K562 (cell line): ENCODE results near the gene SDE2. TPM values are rescaled to one million over a fixed set of nuclear protein-coding genes. Genes with fewer than 3 reads are reported as not detected.

Source experiments
- ARID1B ChIP-seq: fragments of 450-650 bp; IDR thresholded peaks from 2 replicates; pipeline ENCODE4 v1.6.1; 2016; ENCODE audit warnings: antibody characterized with exemption, mild to moderate bottlenecking, inconsistent platforms
- CHD4 ChIP-seq: fragments of 200-600 bp; sonication (generic); IDR thresholded peaks from 3 replicates; pipeline ENCODE4 v1.6.1; 2012; ENCODE audit warnings: low read depth, mild to moderate bottlenecking, mixed read lengths, low read length, inconsistent platforms; ENCODE audit not compliant: insufficient read depth, insufficient replicate concordance, poor library complexity, severe bottlenecking
- PHB2 ChIP-seq: fragments of 450-650 bp; IDR thresholded peaks from 2 replicates; pipeline ENCODE4 v1.6.1; 2017; ENCODE audit warnings: low read depth
- POLR2H ChIP-seq: IDR thresholded peaks from 2 replicates; pipeline ENCODE4 v1.6.1; 2016; ENCODE audit warnings: missing genetic modification characterization, low read depth, mild to moderate bottlenecking, control low read depth, missing compliant biosample characterization, moderate library complexity
- PRPF4 ChIP-seq: fragments of 200-400 bp; formaldehyde crosslinking; IDR thresholded peaks from one replicate; pipeline ENCODE4 v1.6.1; 2017; ENCODE audit warnings: low read length, low read depth, mild to moderate bottlenecking; ENCODE audit not compliant: insufficient read depth, poor library complexity, severe bottlenecking
- SIN3A ChIP-seq, 2 experiments: fragments of 150-350 bp in 1 of 2; IDR thresholded peaks; 2 replicates each; pipeline ENCODE4 v1.6.1; 2011 to 2016; ENCODE audit warnings: borderline replicate concordance in 2 of 2, low read depth in 2 of 2, low read length in 2 of 2, mild to moderate bottlenecking in 2 of 2, moderate library complexity in 2 of 2; ENCODE audit not compliant: control insufficient read depth in 1 of 2
- ZC3H8 ChIP-seq: fragments of 450-650 bp; IDR thresholded peaks from 2 replicates; pipeline ENCODE4 v1.6.1; 2017
- ZFPM2 ChIP-seq: fragments of 250-450 bp; sonication (Bioruptor Pico); IDR thresholded peaks from 2 replicates; pipeline ENCODE4 v1.5.1; 2022; ENCODE audit warnings: mild to moderate bottlenecking
- ZNF121 ChIP-seq: sonication (generic); formaldehyde crosslinking; conservative IDR thresholded peaks from 2 replicates; pipeline ENCODE4 v1.8.0; 2022; ENCODE audit warnings: missing genetic modification reagents
- ZNF324 ChIP-seq: fragments of 250-450 bp; sonication (Bioruptor Pico); IDR thresholded peaks from 2 replicates; pipeline ENCODE4 v1.4.0; 2020; ENCODE audit warnings: mild to moderate bottlenecking
- ZNF41 ChIP-seq: fragments of 250-450 bp; sonication (Bioruptor Pico); conservative IDR thresholded peaks from 2 replicates; pipeline ENCODE4 v1.4.0; 2020; ENCODE audit warnings: mild to moderate bottlenecking
- ZNF785 ChIP-seq: fragments of 250-450 bp; sonication (Bioruptor Pico); IDR thresholded peaks from 2 replicates; pipeline ENCODE4 v1.4.0; 2020; ENCODE audit warnings: mild to moderate bottlenecking
- polyA plus RNA-seq, 8 experiments: library from polyadenylated mRNA; depleted of rRNA in 4 of 8; stranded (reverse) in 5 of 8; unstranded in 3 of 8; fragments of >200 nt; fragmentation: Nextera tagmentation in 2 of 8; fragmentation: Illumina TruSeq in 1 of 8; extraction: Ambion mirVana in 2 of 8; extraction: Trizol in 1 of 8; gene quantifications; 2 replicates each; pipeline versions ENCODE4 v1.2.1 to v1.2.3, GENCODE V29; 2011 to 2014; ENCODE audit warnings: inconsistent platforms in 1 of 8, missing spikeins in 1 of 8
- total RNA-seq, 7 experiments: library from RNA; depleted of rRNA in 6 of 7; stranded (reverse); fragments of >200 nt in 6 of 7; fragmentation: Illumina TruSeq in 2 of 7; extraction: Trizol in 2 of 7; gene quantifications; 2 replicates each; pipeline versions ENCODE4 v1.2.1 to v1.2.3, GENCODE V29; 2011 to 2021; ENCODE audit warnings: low replicate concordance in 1 of 7
- TF ChIP-seq, protein P1 (sequence below): fragments of 450-650 bp; IDR thresholded peaks from 2 replicates; pipeline ENCODE4 v1.7.1; 2018; ENCODE audit warnings: mild to moderate bottlenecking, low read depth; ENCODE audit not compliant: partially characterized antibody
- TF ChIP-seq, protein P2 (sequence below): sonication (generic); formaldehyde crosslinking; IDR thresholded peaks from 2 replicates; pipeline ENCODE4 v1.4.0; 2020; ENCODE audit warnings: mild to moderate bottlenecking, missing genetic modification reagents
- TF ChIP-seq, protein P3 (sequence below): sonication (generic); formaldehyde crosslinking; IDR thresholded peaks from 2 replicates; pipeline ENCODE4 v1.8.0; 2022; ENCODE audit warnings: mild to moderate bottlenecking, missing genetic modification reagents
- TF ChIP-seq, protein P4 (sequence below): fragments of 250-450 bp; sonication (Bioruptor Pico); IDR thresholded peaks from 2 replicates; pipeline ENCODE4 v1.8.0; 2021; ENCODE audit warnings: borderline replicate concordance, mild to moderate bottlenecking, moderate library complexity; ENCODE audit not compliant: poor library complexity, severe bottlenecking
- TF ChIP-seq, protein P5 (sequence below): fragments of 450-650 bp; IDR thresholded peaks from 2 replicates; pipeline ENCODE4 v1.6.1; 2016; ENCODE audit warnings: mild to moderate bottlenecking

Gene SDE2
- total and polyA plus RNA-seq, 9 of the 15 experiments (the other 6 are each of a cell fraction or from before 2014, with no cell fraction given): 14.3 to 62.3 (median 46.0) TPM

DNA sequence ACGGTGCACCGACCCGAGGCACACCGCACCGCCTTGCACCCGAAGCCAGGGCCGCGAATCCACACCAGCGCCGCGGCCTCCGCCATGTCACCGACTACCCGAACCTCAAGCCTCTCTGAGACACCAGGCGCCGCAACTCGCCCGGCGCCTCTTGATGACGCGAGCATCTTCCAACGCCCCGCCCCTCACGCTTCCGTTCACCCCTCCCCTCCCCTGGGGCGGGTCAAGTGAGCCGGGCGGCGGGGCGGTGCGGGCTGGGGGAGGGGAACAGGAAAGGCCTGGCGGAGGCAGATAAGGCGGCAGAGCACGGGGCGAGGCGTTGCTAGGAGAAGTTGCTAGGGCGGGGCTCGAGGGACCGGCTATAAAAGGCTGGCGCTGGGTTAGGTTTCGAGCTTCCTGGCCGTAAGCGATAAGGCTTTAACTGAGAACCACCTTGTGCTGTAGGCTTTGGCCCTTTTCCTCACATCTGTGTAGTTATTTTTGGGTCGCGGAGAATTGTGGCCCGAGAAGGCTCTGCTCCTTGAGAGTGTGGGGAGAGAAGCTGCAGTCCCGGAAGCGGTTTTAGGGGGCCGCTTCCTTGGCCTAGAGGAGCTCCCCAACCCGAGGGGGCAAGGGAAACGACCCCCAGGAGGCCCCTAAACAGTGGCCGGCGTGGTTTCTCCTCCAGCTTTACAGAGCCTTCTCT, at the start of gene SDE2 (continued):
- TF ChIP-seq, protein P1, sequence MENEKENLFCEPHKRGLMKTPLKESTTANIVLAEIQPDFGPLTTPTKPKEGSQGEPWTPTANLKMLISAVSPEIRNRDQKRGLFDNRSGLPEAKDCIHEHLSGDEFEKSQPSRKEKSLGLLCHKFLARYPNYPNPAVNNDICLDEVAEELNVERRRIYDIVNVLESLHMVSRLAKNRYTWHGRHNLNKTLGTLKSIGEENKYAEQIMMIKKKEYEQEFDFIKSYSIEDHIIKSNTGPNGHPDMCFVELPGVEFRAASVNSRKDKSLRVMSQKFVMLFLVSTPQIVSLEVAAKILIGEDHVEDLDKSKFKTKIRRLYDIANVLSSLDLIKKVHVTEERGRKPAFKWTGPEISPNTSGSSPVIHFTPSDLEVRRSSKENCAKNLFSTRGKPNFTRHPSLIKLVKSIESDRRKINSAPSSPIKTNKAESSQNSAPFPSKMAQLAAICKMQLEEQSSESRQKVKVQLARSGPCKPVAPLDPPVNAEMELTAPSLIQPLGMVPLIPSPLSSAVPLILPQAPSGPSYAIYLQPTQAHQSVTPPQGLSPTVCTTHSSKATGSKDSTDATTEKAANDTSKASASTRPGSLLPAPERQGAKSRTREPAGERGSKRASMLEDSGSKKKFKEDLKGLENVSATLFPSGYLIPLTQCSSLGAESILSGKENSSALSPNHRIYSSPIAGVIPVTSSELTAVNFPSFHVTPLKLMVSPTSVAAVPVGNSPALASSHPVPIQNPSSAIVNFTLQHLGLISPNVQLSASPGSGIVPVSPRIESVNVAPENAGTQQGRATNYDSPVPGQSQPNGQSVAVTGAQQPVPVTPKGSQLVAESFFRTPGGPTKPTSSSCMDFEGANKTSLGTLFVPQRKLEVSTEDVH: no peak
- TF ChIP-seq, protein P2, sequence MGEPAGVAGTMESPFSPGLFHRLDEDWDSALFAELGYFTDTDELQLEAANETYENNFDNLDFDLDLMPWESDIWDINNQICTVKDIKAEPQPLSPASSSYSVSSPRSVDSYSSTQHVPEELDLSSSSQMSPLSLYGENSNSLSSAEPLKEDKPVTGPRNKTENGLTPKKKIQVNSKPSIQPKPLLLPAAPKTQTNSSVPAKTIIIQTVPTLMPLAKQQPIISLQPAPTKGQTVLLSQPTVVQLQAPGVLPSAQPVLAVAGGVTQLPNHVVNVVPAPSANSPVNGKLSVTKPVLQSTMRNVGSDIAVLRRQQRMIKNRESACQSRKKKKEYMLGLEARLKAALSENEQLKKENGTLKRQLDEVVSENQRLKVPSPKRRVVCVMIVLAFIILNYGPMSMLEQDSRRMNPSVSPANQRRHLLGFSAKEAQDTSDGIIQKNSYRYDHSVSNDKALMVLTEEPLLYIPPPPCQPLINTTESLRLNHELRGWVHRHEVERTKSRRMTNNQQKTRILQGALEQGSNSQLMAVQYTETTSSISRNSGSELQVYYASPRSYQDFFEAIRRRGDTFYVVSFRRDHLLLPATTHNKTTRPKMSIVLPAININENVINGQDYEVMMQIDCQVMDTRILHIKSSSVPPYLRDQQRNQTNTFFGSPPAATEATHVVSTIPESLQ (CRISPR knock-in tag): 0 out of 2 replicates have a peak, but pooled peaks have one; percentile 14
- TF ChIP-seq ZNF324 (CRISPR knock-in tag) (peak; percentile 6; the same call in 1 of the 2 replicates), CHD4 (no peak), PHB2 (peak; percentile 98), ZFPM2 (no peak), ZC3H8 (peak; percentile 44; the same call in 1 of the 2 replicates), PRPF4 (peak; percentile 82), POLR2H (peak; percentile 99), SIN3A (IDR thresholded peaks at IDR 0.05; ENCODE audit: borderline replicate concordance in 2 of 2, control insufficient read depth in 1 of 2, low read depth in 2 of 2, low read length in 2 of 2) (peak; percentile 98), ZNF785 (CRISPR knock-in tag) (no peak), ARID1B (peak; percentile 100), ZNF121 (CRISPR knock-in tag) (no peak), ZNF41 (0 out of 2 replicates have a peak, but pooled peaks have one; percentile 50)
- TF ChIP-seq, protein P3, sequence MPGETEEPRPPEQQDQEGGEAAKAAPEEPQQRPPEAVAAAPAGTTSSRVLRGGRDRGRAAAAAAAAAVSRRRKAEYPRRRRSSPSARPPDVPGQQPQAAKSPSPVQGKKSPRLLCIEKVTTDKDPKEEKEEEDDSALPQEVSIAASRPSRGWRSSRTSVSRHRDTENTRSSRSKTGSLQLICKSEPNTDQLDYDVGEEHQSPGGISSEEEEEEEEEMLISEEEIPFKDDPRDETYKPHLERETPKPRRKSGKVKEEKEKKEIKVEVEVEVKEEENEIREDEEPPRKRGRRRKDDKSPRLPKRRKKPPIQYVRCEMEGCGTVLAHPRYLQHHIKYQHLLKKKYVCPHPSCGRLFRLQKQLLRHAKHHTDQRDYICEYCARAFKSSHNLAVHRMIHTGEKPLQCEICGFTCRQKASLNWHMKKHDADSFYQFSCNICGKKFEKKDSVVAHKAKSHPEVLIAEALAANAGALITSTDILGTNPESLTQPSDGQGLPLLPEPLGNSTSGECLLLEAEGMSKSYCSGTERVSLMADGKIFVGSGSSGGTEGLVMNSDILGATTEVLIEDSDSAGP (CRISPR knock-in tag): no peak; the same call in 1 of the 2 replicates
- TF ChIP-seq, protein P4, sequence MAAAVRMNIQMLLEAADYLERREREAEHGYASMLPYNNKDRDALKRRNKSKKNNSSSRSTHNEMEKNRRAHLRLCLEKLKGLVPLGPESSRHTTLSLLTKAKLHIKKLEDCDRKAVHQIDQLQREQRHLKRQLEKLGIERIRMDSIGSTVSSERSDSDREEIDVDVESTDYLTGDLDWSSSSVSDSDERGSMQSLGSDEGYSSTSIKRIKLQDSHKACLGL (CRISPR knock-in tag): peak; percentile 72
- TF ChIP-seq, protein P5, sequence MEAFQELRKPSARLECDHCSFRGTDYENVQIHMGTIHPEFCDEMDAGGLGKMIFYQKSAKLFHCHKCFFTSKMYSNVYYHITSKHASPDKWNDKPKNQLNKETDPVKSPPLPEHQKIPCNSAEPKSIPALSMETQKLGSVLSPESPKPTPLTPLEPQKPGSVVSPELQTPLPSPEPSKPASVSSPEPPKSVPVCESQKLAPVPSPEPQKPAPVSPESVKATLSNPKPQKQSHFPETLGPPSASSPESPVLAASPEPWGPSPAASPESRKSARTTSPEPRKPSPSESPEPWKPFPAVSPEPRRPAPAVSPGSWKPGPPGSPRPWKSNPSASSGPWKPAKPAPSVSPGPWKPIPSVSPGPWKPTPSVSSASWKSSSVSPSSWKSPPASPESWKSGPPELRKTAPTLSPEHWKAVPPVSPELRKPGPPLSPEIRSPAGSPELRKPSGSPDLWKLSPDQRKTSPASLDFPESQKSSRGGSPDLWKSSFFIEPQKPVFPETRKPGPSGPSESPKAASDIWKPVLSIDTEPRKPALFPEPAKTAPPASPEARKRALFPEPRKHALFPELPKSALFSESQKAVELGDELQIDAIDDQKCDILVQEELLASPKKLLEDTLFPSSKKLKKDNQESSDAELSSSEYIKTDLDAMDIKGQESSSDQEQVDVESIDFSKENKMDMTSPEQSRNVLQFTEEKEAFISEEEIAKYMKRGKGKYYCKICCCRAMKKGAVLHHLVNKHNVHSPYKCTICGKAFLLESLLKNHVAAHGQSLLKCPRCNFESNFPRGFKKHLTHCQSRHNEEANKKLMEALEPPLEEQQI: peak; percentile 94; the same call in 1 of the 2 replicates
